HEK293 (cell line): ENCODE results near the gene OR8A1.

ENCODE experiments used
- CTCF ChIA-PET: fragments of 350-600 bp; formaldehyde crosslinking; extraction: SDS; loops from one replicate; lab custom pipeline; 2021; ENCODE audit warnings: antibody characterized with exemption; lab: Yijun Ruan, JAX
- POLR2A ChIA-PET: fragments of 300-600 bp; formaldehyde crosslinking; extraction: SDS; loops from one replicate; lab custom pipeline; 2020; ENCODE audit warnings: antibody characterized with exemption, inconsistent platforms; lab: Yijun Ruan, JAX
- H3K27ac ChIP-seq: fragments of 200-500 bp; sonication (Bioruptor generic); 2 replicates; pipeline ENCODE4 v1.5.1; 2014; ENCODE audit warnings: low read depth, low read length, control low read depth, inconsistent platforms; ENCODE audit errors: extremely low read depth
- H3K36me3 ChIP-seq, 2 experiments: fragments of 200-500 bp in 1 of 2; sonication (Bioruptor generic) in 1 of 2; 1 replicate in 1 of 2; 2 replicates in 1 of 2; pipeline ENCODE4 v1.5.1; 2014 to 2017; ENCODE audit warnings: inconsistent platforms in 2 of 2, low read length in 2 of 2; ENCODE audit not compliant: control insufficient read depth in 2 of 2, insufficient read depth in 1 of 2
- H3K4me1 ChIP-seq: fragments of 200-500 bp; sonication (Bioruptor generic); 2 replicates; pipeline ENCODE4 v1.5.1; 2014; ENCODE audit warnings: mild to moderate bottlenecking, low read length, inconsistent platforms; ENCODE audit not compliant: control insufficient read depth, insufficient read depth
- H3K4me3 ChIP-seq: 2 replicates; pipeline ENCODE4 v1.5.1; 2011; ENCODE audit warnings: low read depth, mild to moderate bottlenecking, control low read depth, low read length, moderate library complexity
- H3K9me3 ChIP-seq: fragments of 200-500 bp; sonication (Bioruptor generic); 2 replicates; pipeline ENCODE4 v1.5.1; 2014; ENCODE audit warnings: low read depth, low read length, inconsistent platforms; ENCODE audit not compliant: control insufficient read depth, insufficient read depth
- FEZF1 ChIP-seq: fragments of 450-650 bp; formaldehyde crosslinking; IDR thresholded peaks from 2 replicates; pipeline ENCODE4 v1.5.1; 2016; ENCODE audit warnings: missing biosample characterization, missing genetic modification characterization
- PRDM4 ChIP-seq: fragments of 450-650 bp; formaldehyde crosslinking; IDR thresholded peaks from 2 replicates; pipeline ENCODE4 v1.5.1; 2017; ENCODE audit warnings: missing biosample characterization, missing genetic modification characterization
- REST ChIP-seq: fragments of 450-650 bp; formaldehyde crosslinking; IDR thresholded peaks from 2 replicates; pipeline ENCODE4 v1.5.1; 2016; ENCODE audit warnings: missing biosample characterization, missing genetic modification characterization
- ZBTB1 ChIP-seq: fragments of 450-650 bp; formaldehyde crosslinking; IDR thresholded peaks from 2 replicates; pipeline ENCODE4 v1.5.1; 2016; ENCODE audit warnings: missing biosample characterization, missing genetic modification characterization
- ZEB2 ChIP-seq: fragments of 450-650 bp; formaldehyde crosslinking; IDR thresholded peaks from 2 replicates; pipeline ENCODE4 v1.5.1; 2016; ENCODE audit warnings: missing biosample characterization, missing genetic modification characterization
- ZFHX2 ChIP-seq: fragments of 450-650 bp; formaldehyde crosslinking; conservative IDR thresholded peaks from 2 replicates; pipeline ENCODE4 v1.5.1; 2016; ENCODE audit warnings: missing biosample characterization, missing genetic modification characterization
- ZFP3 ChIP-seq: fragments of 450-650 bp; formaldehyde crosslinking; IDR thresholded peaks from 2 replicates; pipeline ENCODE4 v1.5.1; 2016; ENCODE audit warnings: low read depth, missing biosample characterization, missing genetic modification characterization
- ZFP41 ChIP-seq: fragments of 450-650 bp; formaldehyde crosslinking; IDR thresholded peaks from 2 replicates; pipeline ENCODE4 v1.5.1; 2016; ENCODE audit warnings: missing biosample characterization, missing genetic modification characterization, borderline replicate concordance
- ZNF132 ChIP-seq: fragments of 450-650 bp; formaldehyde crosslinking; IDR thresholded peaks from 2 replicates; pipeline ENCODE4 v1.5.1; 2017; ENCODE audit warnings: missing biosample characterization, missing genetic modification characterization, borderline replicate concordance
- ZNF211 ChIP-seq: fragments of 450-650 bp; formaldehyde crosslinking; IDR thresholded peaks from 2 replicates; pipeline ENCODE4 v1.5.1; 2016; ENCODE audit warnings: low read depth, missing biosample characterization, missing genetic modification characterization
- ZNF311 ChIP-seq: fragments of 450-650 bp; formaldehyde crosslinking; IDR thresholded peaks from 2 replicates; pipeline ENCODE4 v1.5.1; 2017; ENCODE audit warnings: missing biosample characterization, missing genetic modification characterization, borderline replicate concordance
- ZNF324 ChIP-seq: fragments of 450-650 bp; formaldehyde crosslinking; IDR thresholded peaks from 2 replicates; pipeline ENCODE4 v1.5.1; 2016; ENCODE audit warnings: missing biosample characterization, missing genetic modification characterization
- ZNF37A ChIP-seq: fragments of 450-650 bp; IDR thresholded peaks from 2 replicates; pipeline ENCODE4 v1.5.1; 2018; ENCODE audit warnings: missing biosample characterization, missing genetic modification characterization
- ZNF560 ChIP-seq: fragments of 450-650 bp; formaldehyde crosslinking; IDR thresholded peaks from 2 replicates; pipeline ENCODE4 v1.5.1; 2017; ENCODE audit warnings: missing biosample characterization, missing genetic modification characterization, borderline replicate concordance
- ZNF596 ChIP-seq: fragments of 450-650 bp; IDR thresholded peaks from 2 replicates; pipeline ENCODE4 v1.5.0; 2018; ENCODE audit warnings: missing biosample characterization, mild to moderate bottlenecking, missing genetic modification characterization, moderate library complexity
- ZNF692 ChIP-seq: fragments of 450-650 bp; formaldehyde crosslinking; IDR thresholded peaks from 2 replicates; pipeline ENCODE4 v1.5.1; 2016; ENCODE audit warnings: missing biosample characterization, missing genetic modification characterization
- ZNF701 ChIP-seq: fragments of 450-650 bp; formaldehyde crosslinking; IDR thresholded peaks from 2 replicates; pipeline ENCODE4 v1.5.1; 2016; ENCODE audit warnings: missing biosample characterization, missing genetic modification characterization
- ZNF843 ChIP-seq: fragments of 450-650 bp; formaldehyde crosslinking; IDR thresholded peaks from 2 replicates; pipeline ENCODE4 v1.5.1; 2016; ENCODE audit warnings: missing biosample characterization, missing genetic modification characterization
- ZSCAN16 ChIP-seq: fragments of 450-650 bp; formaldehyde crosslinking; IDR thresholded peaks from 2 replicates; pipeline ENCODE4 v1.5.1; 2016; ENCODE audit warnings: missing biosample characterization, missing genetic modification characterization
- TF ChIP-seq, protein P1 (sequence below): fragments of 450-650 bp; formaldehyde crosslinking; IDR thresholded peaks from 2 replicates; pipeline ENCODE4 v1.5.1; 2017; ENCODE audit warnings: missing biosample characterization, missing genetic modification characterization
- TF ChIP-seq, protein P2 (sequence below): fragments of 450-650 bp; formaldehyde crosslinking; IDR thresholded peaks from 2 replicates; pipeline ENCODE4 v1.5.1; 2016; ENCODE audit warnings: missing biosample characterization, missing genetic modification characterization, low read depth
- TF ChIP-seq, protein P3 (sequence below): fragments of 450-650 bp; formaldehyde crosslinking; IDR thresholded peaks from 2 replicates; pipeline ENCODE4 v1.5.1; 2016; ENCODE audit warnings: missing biosample characterization, missing genetic modification characterization
- TF ChIP-seq, protein P4 (sequence below): fragments of 450-650 bp; formaldehyde crosslinking; IDR thresholded peaks from 2 replicates; pipeline ENCODE4 v1.5.1; 2016; ENCODE audit warnings: missing biosample characterization, missing genetic modification characterization

OR8A1 gene

DNA sequence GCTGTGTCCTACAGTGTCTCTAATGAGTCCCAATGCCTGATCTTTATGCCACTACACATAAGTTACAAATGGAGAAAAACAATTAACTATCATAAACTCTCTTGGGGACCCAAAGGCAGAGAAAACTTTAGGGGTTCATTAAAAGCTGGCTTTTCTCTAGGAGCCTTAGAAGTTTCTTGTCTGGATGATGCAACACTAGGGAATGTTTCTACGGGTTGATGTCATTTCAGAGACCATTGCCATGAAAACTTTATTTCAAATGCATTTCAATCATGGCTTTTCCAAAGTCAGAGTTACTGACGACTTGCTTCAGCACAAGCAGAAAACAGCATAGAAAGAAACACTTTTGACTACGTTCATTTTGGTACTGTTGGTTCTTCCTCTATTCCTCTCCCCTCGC is 17.8 kb upstream of the OR8A1 start (continued):
- TF ChIP-seq, protein P1, sequence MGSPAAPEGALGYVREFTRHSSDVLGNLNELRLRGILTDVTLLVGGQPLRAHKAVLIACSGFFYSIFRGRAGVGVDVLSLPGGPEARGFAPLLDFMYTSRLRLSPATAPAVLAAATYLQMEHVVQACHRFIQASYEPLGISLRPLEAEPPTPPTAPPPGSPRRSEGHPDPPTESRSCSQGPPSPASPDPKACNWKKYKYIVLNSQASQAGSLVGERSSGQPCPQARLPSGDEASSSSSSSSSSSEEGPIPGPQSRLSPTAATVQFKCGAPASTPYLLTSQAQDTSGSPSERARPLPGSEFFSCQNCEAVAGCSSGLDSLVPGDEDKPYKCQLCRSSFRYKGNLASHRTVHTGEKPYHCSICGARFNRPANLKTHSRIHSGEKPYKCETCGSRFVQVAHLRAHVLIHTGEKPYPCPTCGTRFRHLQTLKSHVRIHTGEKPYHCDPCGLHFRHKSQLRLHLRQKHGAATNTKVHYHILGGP (tag by site-specific recombination), result no peak
- TF ChIP-seq ZBTB1 (tag by site-specific recombination) (no peak), ZNF692 (0 out of 2 replicates have a peak, but pooled peaks have one; percentile 14), ZNF324 (tag by site-specific recombination) (no peak), ZNF560 (tag by site-specific recombination) (no peak), ZNF843 (tag by site-specific recombination) (no peak)

GRCh38 chr11:124556828-124557227 is 13.0 kb upstream of the OR8A1 start:
- H3K4me1 ChIP-seq, result no peaks in the 10 kb centered on the region
- ChIA-PET CTCF (interaction anchor here (0.5 kb wide), 1 partner anchor 155 kb away, joined by 3 read pairs; no protein-coding TSS in a partner anchor), POLR2A (no interaction called here)
- H3K4me3 ChIP-seq, result no peak overlapping the region
- H3K9me3 ChIP-seq, result no peaks in the 10 kb centered on the region
- no peaks in the 10 kb centered on the region for H3K36me3 ChIP-seq
- no peak for TF ChIP-seq ZFP3 (tag by site-specific recombination)
- TF ChIP-seq, protein P2, sequence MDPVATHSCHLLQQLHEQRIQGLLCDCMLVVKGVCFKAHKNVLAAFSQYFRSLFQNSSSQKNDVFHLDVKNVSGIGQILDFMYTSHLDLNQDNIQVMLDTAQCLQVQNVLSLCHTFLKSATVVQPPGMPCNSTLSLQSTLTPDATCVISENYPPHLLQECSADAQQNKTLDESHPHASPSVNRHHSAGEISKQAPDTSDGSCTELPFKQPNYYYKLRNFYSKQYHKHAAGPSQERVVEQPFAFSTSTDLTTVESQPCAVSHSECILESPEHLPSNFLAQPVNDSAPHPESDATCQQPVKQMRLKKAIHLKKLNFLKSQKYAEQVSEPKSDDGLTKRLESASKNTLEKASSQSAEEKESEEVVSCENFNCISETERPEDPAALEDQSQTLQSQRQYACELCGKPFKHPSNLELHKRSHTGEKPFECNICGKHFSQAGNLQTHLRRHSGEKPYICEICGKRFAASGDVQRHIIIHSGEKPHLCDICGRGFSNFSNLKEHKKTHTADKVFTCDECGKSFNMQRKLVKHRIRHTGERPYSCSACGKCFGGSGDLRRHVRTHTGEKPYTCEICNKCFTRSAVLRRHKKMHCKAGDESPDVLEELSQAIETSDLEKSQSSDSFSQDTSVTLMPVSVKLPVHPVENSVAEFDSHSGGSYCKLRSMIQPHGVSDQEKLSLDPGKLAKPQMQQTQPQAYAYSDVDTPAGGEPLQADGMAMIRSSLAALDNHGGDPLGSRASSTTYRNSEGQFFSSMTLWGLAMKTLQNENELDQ (tag by site-specific recombination), result no peak
- TF ChIP-seq, protein P3, sequence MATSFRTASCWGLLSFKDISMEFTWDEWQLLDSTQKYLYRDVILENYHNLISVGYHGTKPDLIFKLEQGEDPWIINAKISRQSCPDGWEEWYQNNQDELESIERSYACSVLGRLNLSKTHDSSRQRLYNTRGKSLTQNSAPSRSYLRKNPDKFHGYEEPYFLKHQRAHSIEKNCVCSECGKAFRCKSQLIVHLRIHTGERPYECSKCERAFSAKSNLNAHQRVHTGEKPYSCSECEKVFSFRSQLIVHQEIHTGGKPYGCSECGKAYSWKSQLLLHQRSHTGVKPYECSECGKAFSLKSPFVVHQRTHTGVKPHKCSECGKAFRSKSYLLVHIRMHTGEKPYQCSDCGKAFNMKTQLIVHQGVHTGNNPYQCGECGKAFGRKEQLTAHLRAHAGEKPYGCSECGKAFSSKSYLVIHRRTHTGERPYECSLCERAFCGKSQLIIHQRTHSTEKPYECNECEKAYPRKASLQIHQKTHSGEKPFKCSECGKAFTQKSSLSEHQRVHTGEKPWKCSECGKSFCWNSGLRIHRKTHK (tag by site-specific recombination), result no peak
- TF ChIP-seq ZNF132, result no peak
- TF ChIP-seq REST, result no peak
- TF ChIP-seq PRDM4 (tag by site-specific recombination), result no peak
- no peak for TF ChIP-seq ZEB2 (tag by site-specific recombination)
- TF ChIP-seq ZNF211 (tag by site-specific recombination), result no peak
- TF ChIP-seq FEZF1 (tag by site-specific recombination), result no peak
- TF ChIP-seq ZFHX2 (tag by site-specific recombination), result no peak
- TF ChIP-seq ZNF596, result no peak
- TF ChIP-seq ZSCAN16 (tag by site-specific recombination), result no peak
- no peak for TF ChIP-seq ZNF311 (tag by site-specific recombination)
- no peak for TF ChIP-seq ZNF37A (tag by site-specific recombination)
- TF ChIP-seq, protein P4, sequence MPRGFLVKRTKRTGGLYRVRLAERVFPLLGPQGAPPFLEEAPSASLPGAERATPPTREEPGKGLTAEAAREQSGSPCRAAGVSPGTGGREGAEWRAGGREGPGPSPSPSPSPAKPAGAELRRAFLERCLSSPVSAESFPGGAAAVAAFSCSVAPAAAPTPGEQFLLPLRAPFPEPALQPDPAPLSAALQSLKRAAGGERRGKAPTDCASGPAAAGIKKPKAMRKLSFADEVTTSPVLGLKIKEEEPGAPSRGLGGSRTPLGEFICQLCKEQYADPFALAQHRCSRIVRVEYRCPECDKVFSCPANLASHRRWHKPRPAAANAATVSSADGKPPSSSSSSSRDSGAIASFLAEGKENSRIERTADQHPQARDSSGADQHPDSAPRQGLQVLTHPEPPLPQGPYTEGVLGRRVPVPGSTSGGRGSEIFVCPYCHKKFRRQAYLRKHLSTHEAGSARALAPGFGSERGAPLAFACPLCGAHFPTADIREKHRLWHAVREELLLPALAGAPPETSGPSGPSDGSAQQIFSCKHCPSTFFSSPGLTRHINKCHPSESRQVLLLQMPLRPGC (tag by site-specific recombination), result no peak
- no peak for TF ChIP-seq ZNF701
- no peak for TF ChIP-seq ZFP41 (tag by site-specific recombination)
- TF ChIP-seq, all 188 proteins: peak for 0
- no peak overlapping the region for H3K27ac ChIP-seq
